Calu3 (cell line): ENCODE measurements around the gene ZNF669. TPM values are rescaled to one million over a fixed set of nuclear protein-coding genes. Genes with fewer than 3 reads are reported as not detected.

Experiments used
- BruUV-seq: library from RNA; stranded (reverse); fragments of 400-500 nt; replicated peaks from 2 replicates; lab custom pipeline; 2021; lab: Mats Ljungman, UMichigan
- CTCF ChIA-PET: fragments of 300-600 bp; sonication (Branson Sonifier 250); formaldehyde crosslinking; loops from one replicate; lab custom pipeline; 2022; ENCODE audit warnings: antibody characterized with exemption; lab: Charles Lee
- DNase-seq: peaks from one replicate; pipeline ENCODE4 v3.0.0; 2022
- H3K27ac Mint-ChIP-seq: one replicate; pipeline ENCODE4 v1.8.0; 2022; ENCODE audit warnings: mixed read lengths; ENCODE audit not compliant: unreplicated experiment
- H3K27me3 Mint-ChIP-seq: one replicate; pipeline ENCODE4 v1.8.0; 2022; ENCODE audit warnings: mixed read lengths; ENCODE audit not compliant: unreplicated experiment
- H3K36me3 Mint-ChIP-seq: one replicate; pipeline ENCODE4 v1.8.0; 2022; ENCODE audit warnings: mild to moderate bottlenecking, moderate library complexity, mixed read lengths; ENCODE audit not compliant: insufficient read depth, unreplicated experiment
- H3K4me1 Mint-ChIP-seq: one replicate; pipeline ENCODE4 v1.8.0; 2022; ENCODE audit warnings: mild to moderate bottlenecking, low read depth, mixed read lengths; ENCODE audit not compliant: unreplicated experiment
- H3K4me3 Mint-ChIP-seq: one replicate; pipeline ENCODE4 v1.8.0; 2022; ENCODE audit warnings: mild to moderate bottlenecking, low read depth, moderate library complexity, mixed read lengths; ENCODE audit not compliant: unreplicated experiment
- H3K9me3 Mint-ChIP-seq: one replicate; pipeline ENCODE4 v1.8.0; 2022; ENCODE audit warnings: low read depth, mixed read lengths; ENCODE audit not compliant: unreplicated experiment
- intact Hi-C: fragments of 100-400 bp; cut with micrococcal nuclease; formaldehyde crosslinking; loops from one replicate; pipeline ENCODE4 v1.10.0; 2022; ENCODE audit not compliant: unreplicated experiment
- total RNA-seq: library from RNA; stranded (reverse); gene quantifications from 2 replicates; pipeline ENCODE4 v1.2.3, GENCODE V29; 2022
- TF ChIP-seq, protein P1 (sequence below): fragments of 200-600 bp; IDR thresholded peaks from one replicate; pipeline ENCODE4 v1.8.0; 2022; ENCODE audit warnings: antibody characterized with exemption; ENCODE audit not compliant: unreplicated experiment

ZNF669 gene
- total RNA-seq, 1 experiment from 2014 or later = 10.5 TPM

- BruUV-seq = no TSS peak
- Mint-ChIP-seq H3K36me3 (peaks cover 31% of the 10 kb centered on the region), H3K27me3 (peaks cover 14% of the 10 kb centered on the region), H3K9me3 (peaks cover 20% of the 10 kb centered on the region), H3K4me1 (peaks cover 13% of the 10 kb centered on the region), H3K4me3 (no peak overlapping the region), H3K27ac (no peak overlapping the region)
- CTCF ChIA-PET = no interaction called here
- TF ChIP-seq, protein P1, sequence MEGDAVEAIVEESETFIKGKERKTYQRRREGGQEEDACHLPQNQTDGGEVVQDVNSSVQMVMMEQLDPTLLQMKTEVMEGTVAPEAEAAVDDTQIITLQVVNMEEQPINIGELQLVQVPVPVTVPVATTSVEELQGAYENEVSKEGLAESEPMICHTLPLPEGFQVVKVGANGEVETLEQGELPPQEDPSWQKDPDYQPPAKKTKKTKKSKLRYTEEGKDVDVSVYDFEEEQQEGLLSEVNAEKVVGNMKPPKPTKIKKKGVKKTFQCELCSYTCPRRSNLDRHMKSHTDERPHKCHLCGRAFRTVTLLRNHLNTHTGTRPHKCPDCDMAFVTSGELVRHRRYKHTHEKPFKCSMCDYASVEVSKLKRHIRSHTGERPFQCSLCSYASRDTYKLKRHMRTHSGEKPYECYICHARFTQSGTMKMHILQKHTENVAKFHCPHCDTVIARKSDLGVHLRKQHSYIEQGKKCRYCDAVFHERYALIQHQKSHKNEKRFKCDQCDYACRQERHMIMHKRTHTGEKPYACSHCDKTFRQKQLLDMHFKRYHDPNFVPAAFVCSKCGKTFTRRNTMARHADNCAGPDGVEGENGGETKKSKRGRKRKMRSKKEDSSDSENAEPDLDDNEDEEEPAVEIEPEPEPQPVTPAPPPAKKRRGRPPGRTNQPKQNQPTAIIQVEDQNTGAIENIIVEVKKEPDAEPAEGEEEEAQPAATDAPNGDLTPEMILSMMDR = no peak
- DNase-seq = no peak
- intact Hi-C loops = loop anchor here (10.0 kb wide), 1 partner anchor 173 kb away; the partner anchor contains the start of gene AHCTF1
Measured at GRCh38 chr1:247107694-247108093, 3.5 kb upstream of the ZNF669 start.

DNA sequence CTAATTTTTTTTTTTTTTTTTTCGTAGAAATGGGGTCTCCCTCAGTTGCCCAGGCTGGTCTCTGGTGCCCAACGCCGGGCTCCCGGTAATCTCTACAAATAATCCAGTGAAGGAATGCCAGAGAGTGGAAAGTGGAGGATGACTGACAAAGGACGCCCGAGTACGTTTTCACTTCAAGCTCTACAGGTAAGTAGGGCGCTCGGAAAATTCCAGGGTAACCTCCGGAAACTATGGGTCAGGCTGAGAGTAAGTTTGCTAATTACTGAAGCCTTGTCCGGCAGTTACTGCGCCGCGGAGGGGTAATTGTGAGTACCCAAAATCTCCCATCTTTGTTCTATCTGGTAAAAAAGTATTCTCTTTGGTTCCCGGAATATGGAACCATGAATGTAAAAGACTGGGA is 1.8 kb upstream of the ZNF669 start:
- Mint-ChIP-seq H3K9me3 (peaks cover 21% of the 10 kb centered on the region), H3K27me3 (peaks cover 14% of the 10 kb centered on the region), H3K36me3 (peaks cover 24% of the 10 kb centered on the region), H3K4me1 (peaks cover 13% of the 10 kb centered on the region), H3K4me3 (no peak overlapping the region), H3K27ac (no peak overlapping the region)
- intact Hi-C loops = loop anchor here (10.0 kb wide), 1 partner anchor 171 kb away; the partner anchor contains the start of gene AHCTF1
- CTCF ChIA-PET = no interaction called here
- BruUV-seq = no TSS peak
- TF ChIP-seq, protein P1 = no peak
- DNase-seq = no peak

- no TSS peak for BruUV-seq
- H3K27ac Mint-ChIP-seq = peak overlapping the region; percentile 23
- H3K27me3 Mint-ChIP-seq = peaks cover 9% of the 10 kb centered on the region
- H3K9me3 Mint-ChIP-seq = peaks cover 27% of the 10 kb centered on the region
- no peak for DNase-seq
- TF ChIP-seq, protein P1 = no peak
- H3K36me3 Mint-ChIP-seq = peaks cover 19% of the 10 kb centered on the region
- H3K4me1 Mint-ChIP-seq = peaks cover 6% of the 10 kb centered on the region
- no peak overlapping the region for H3K4me3 Mint-ChIP-seq
- CTCF ChIA-PET = no interaction called here
- intact Hi-C loops = loop anchor here (10.0 kb wide), 1 partner anchor 170 kb away; the partner anchor contains the start of gene AHCTF1
Measured at GRCh38 chr1:247104965-247105364, 809 bp upstream of the ZNF669 start.

DNA sequence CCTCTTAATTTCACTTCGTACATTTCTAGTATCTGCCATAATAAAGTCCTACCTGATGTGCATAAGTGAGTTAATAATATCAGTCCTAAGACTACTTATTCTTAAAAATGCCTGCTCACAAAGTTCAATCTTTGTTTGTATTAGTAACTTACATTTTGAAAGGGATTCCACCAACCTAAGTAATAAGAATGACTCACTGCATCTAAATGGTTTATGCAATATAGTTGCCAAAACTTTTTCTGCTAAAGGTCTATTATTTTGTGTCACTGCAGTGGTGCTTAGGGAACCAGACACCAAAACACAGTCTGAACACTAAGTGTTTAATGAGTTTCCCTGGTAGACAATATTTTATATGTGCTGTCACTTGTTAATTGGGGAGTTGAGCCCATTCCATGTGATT is 1.8 kb downstream of the ZNF669 start:
- no TSS peak for BruUV-seq
- Mint-ChIP-seq H3K27ac (no peak overlapping the region), H3K27me3 (no peaks in the 10 kb centered on the region), H3K4me1 (peaks cover 6% of the 10 kb centered on the region), H3K36me3 (peaks cover 24% of the 10 kb centered on the region), H3K9me3 (peaks cover 18% of the 10 kb centered on the region), H3K4me3 (no peak overlapping the region)
- no peak for DNase-seq
- CTCF ChIA-PET = no interaction called here
- TF ChIP-seq, protein P1 = no peak
- intact Hi-C loops = loop anchor here (10.0 kb wide), 1 partner anchor 168 kb away; the partner anchor contains the start of gene AHCTF1
